DOHH2 (cell line): ENCODE data around the gene PREPL.

ENCODE experiments used
- EZH2phosphoT487 ChIP-seq: fragments of 200-600 bp; sonication (generic); IDR thresholded peaks from 2 replicates; pipeline ENCODE4 v1.6.1; 2017; ENCODE audit warnings: borderline replicate concordance, mild to moderate bottlenecking, antibody characterized with exemption, low read length, moderate library complexity, mixed read lengths
- TF ChIP-seq, protein P1 (sequence below): fragments of 200-600 bp; sonication (generic); IDR thresholded peaks from one replicate; pipeline ENCODE4 v1.5.1; 2014; ENCODE audit warnings: antibody characterized with exemption, mild to moderate bottlenecking, low read depth, low read length; ENCODE audit not compliant: poor library complexity, severe bottlenecking

DNA sequence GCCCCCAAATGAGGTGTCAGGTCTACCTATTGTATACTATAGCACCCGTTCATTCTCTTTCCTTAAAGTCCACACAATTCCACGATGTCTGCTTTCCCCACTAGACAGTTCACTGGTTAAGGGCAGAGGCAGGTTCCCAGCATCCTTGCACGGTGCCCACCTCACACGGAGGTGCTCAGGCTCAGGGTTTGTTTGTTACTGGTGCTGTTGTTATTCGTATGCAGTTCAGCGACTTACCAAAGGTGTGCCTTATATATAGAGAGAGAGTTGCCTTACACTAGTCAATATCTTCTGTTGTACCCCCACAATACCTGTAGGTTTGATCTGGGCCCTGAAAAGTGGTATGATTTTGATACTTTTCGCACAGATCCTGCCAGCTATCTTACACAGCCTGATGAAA lies 55.4 kb downstream of the PREPL start:
- TF ChIP-seq, protein P1, sequence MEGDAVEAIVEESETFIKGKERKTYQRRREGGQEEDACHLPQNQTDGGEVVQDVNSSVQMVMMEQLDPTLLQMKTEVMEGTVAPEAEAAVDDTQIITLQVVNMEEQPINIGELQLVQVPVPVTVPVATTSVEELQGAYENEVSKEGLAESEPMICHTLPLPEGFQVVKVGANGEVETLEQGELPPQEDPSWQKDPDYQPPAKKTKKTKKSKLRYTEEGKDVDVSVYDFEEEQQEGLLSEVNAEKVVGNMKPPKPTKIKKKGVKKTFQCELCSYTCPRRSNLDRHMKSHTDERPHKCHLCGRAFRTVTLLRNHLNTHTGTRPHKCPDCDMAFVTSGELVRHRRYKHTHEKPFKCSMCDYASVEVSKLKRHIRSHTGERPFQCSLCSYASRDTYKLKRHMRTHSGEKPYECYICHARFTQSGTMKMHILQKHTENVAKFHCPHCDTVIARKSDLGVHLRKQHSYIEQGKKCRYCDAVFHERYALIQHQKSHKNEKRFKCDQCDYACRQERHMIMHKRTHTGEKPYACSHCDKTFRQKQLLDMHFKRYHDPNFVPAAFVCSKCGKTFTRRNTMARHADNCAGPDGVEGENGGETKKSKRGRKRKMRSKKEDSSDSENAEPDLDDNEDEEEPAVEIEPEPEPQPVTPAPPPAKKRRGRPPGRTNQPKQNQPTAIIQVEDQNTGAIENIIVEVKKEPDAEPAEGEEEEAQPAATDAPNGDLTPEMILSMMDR = no peak
- no peak for TF ChIP-seq EZH2phosphoT487
